NCI-H1417 (cell line): ENCODE data around the gene ASPG.

Source experiments
- DNase-seq, 3 experiments: peaks; one replicate each; lab custom pipeline; 2025; lab: John Stamatoyannopoulos, UW

Gene ASPG

GRCh38 chr14:104085032-104085888 is at the start of gene ASPG:
Gene ASPG, plus strand, starts transcription at chr14:104085700. Its CDS starts 71 bp downstream, at chr14:104085771.
- DNase-seq, result no peak

GRCh38 chr14:104036212-104036611 is 49.3 kb upstream of the ASPG start:
- peak in 2 of 3 experiments; percentile 32 to 63 for DNase-seq

- DNase-seq, result no peak
Measured at GRCh38 chr14:104037074-104037473, 48.4 kb upstream of the ASPG start.

GRCh38 chr14:104037903-104038302 is 47.6 kb upstream of the ASPG start:
- DNase-seq, result no peak

- no peak for DNase-seq
Measured at GRCh38 chr14:104039214-104039613, 46.3 kb upstream of the ASPG start.

GRCh38 chr14:104040539-104040938 is 45.0 kb upstream of the ASPG start:
- no peak for DNase-seq

GRCh38 chr14:104041430-104042104 is 43.9 kb upstream of the ASPG start:
- DNase-seq, result no peak

GRCh38 chr14:104044016-104044415 is 41.5 kb upstream of the ASPG start:
- no peak for DNase-seq

- DNase-seq, result no peak
Measured at GRCh38 chr14:104047761-104048160, 37.7 kb upstream of the ASPG start.

GRCh38 chr14:104048758-104049507 is 36.6 kb upstream of the ASPG start:
- peak in 1 of 3 experiments; percentile 36 for DNase-seq

- DNase-seq, result no peak
Measured at GRCh38 chr14:104049576-104050240, 35.8 kb upstream of the ASPG start.

- no peak for DNase-seq
Measured at GRCh38 chr14:104051092-104051813, 34.2 kb upstream of the ASPG start.

- DNase-seq, result no peak
Measured at GRCh38 chr14:104054222-104054905, 31.1 kb upstream of the ASPG start.

- DNase-seq, result no peak
Measured at GRCh38 chr14:104062281-104062680, 23.2 kb upstream of the ASPG start.

GRCh38 chr14:104064003-104064402 is 21.5 kb upstream of the ASPG start:
- DNase-seq, result no peak

GRCh38 chr14:104066279-104066678 is 19.2 kb upstream of the ASPG start:
- DNase-seq, result no peak

GRCh38 chr14:104066719-104067295 is 18.7 kb upstream of the ASPG start:
- no peak for DNase-seq

GRCh38 chr14:104069541-104069940 is 16.0 kb upstream of the ASPG start:
- DNase-seq, result no peak

- no peak for DNase-seq
Measured at GRCh38 chr14:104072586-104072985, 12.9 kb upstream of the ASPG start.

- no peak for DNase-seq
Measured at GRCh38 chr14:104073764-104074163, 11.7 kb upstream of the ASPG start.
